Measurements from ENCODE around the gene MFAP2.

MFAP2 gene

GRCh38 chr1:17007121-17007520, 26.7 kb upstream of the MFAP2 start:
- no peak for DNase-seq

- no peak for DNase-seq
Measured at GRCh38 chr1:17005365-17005740, 24.9 kb upstream of the MFAP2 start.

GRCh38 chr1:17004466-17005364, 24.3 kb upstream of the MFAP2 start:
- no peak for DNase-seq

- no peak for DNase-seq
Measured at GRCh38 chr1:17002524-17002902, 22.1 kb upstream of the MFAP2 start.

GRCh38 chr1:17001760-17002523, 21.5 kb upstream of the MFAP2 start:
- DNase-seq = no peak

- DNase-seq = no peak
Measured at GRCh38 chr1:16999863-17000262, 19.4 kb upstream of the MFAP2 start.

GRCh38 chr1:16998589-16998988, 18.2 kb upstream of the MFAP2 start:
- no peak for DNase-seq

GRCh38 chr1:16996845-16997244, 16.4 kb upstream of the MFAP2 start:
- DNase-seq = no peak

- DNase-seq = no peak
Measured at GRCh38 chr1:16993521-16994038, 13.2 kb upstream of the MFAP2 start.

- no peak for DNase-seq
Measured at GRCh38 chr1:16992675-16993074, 12.3 kb upstream of the MFAP2 start.

GRCh38 chr1:16992102-16992501, 11.7 kb upstream of the MFAP2 start:
- no peak for DNase-seq

- DNase-seq = no peak
Measured at GRCh38 chr1:16991571-16991970, 11.2 kb upstream of the MFAP2 start.

- DNase-seq = no peak
Measured at GRCh38 chr1:16989676-16990391, 9.4 kb upstream of the MFAP2 start.

- DNase-seq = no peak
Measured at GRCh38 chr1:16988210-16988609, 7.8 kb upstream of the MFAP2 start.

GRCh38 chr1:16986962-16987361, 6.5 kb upstream of the MFAP2 start:
- DNase-seq = no peak

- no peak for DNase-seq
Measured at GRCh38 chr1:16986560-16986959, 6.1 kb upstream of the MFAP2 start.

GRCh38 chr1:16986113-16986512, 5.7 kb upstream of the MFAP2 start:
- DNase-seq = no peak

- DNase-seq = no peak
Measured at GRCh38 chr1:16984717-16985116, 4.3 kb upstream of the MFAP2 start.

GRCh38 chr1:16983649-16984048, 3.2 kb upstream of the MFAP2 start:
- DNase-seq = no peak

- no peak for DNase-seq
Measured at GRCh38 chr1:16982902-16983301, 2.5 kb upstream of the MFAP2 start.

GRCh38 chr1:16981269-16981849, 939 bp upstream of the MFAP2 start:
- DNase-seq = no peak

- no peak for DNase-seq
Measured at GRCh38 chr1:16979475-16980327, 719 bp downstream of the MFAP2 start.
